Kidney capillary endothelial cell (primary cell): ENCODE results near the gene SDHB.
A peak's percentile ranks its signal among the peaks of the same experiment; 100 is the strongest.
"Not testable (repeated sequence)": the region's sequence is repeated elsewhere in the genome, so short reads cannot be mapped to it uniquely, and the experiment has no call there.

Experiments
- DNase-seq: peaks from one replicate; pipeline ENCODE4 v3.0.0-alpha.2; 2018; ENCODE audit warnings: low spot score

SDHB gene

GRCh38 chr1:17075470-17076255, 21.8 kb upstream of the SDHB start:
- DNase-seq: no peak

- DNase-seq: no peak
These were observed 18.0 kb upstream of the SDHB start for GRCh38 chr1:17071794-17072193.

GRCh38 chr1:17070163-17070525, 16.3 kb upstream of the SDHB start:
- no peak for DNase-seq

GRCh38 chr1:17069452-17070162, 15.8 kb upstream of the SDHB start:
- DNase-seq: no peak

GRCh38 chr1:17068789-17069188, 15.0 kb upstream of the SDHB start:
- no peak for DNase-seq

- no peak for DNase-seq
These were observed 13.8 kb upstream of the SDHB start for GRCh38 chr1:17067465-17068240.

- DNase-seq: no peak
These were observed 13.2 kb upstream of the SDHB start for GRCh38 chr1:17067069-17067426.

GRCh38 chr1:17066361-17067068, 12.7 kb upstream of the SDHB start:
- DNase-seq: no peak

GRCh38 chr1:17065666-17066065, 11.8 kb upstream of the SDHB start:
- no peak for DNase-seq

- DNase-seq: not testable (repeated sequence)
These were observed 8.9 kb upstream of the SDHB start for GRCh38 chr1:17062751-17063150.

- no peak for DNase-seq
These were observed 8.1 kb upstream of the SDHB start for GRCh38 chr1:17061892-17062291.

GRCh38 chr1:17061486-17061885, 7.7 kb upstream of the SDHB start:
- DNase-seq: no peak

- DNase-seq: no peak
These were observed 6.5 kb upstream of the SDHB start for GRCh38 chr1:17060306-17060749.

GRCh38 chr1:17059391-17060305, 5.8 kb upstream of the SDHB start:
- DNase-seq: peak; percentile 76

- DNase-seq: no peak
These were observed 2.7 kb upstream of the SDHB start for GRCh38 chr1:17056551-17056950.

GRCh38 chr1:17055801-17056200, 2.0 kb upstream of the SDHB start:
- no peak for DNase-seq

- DNase-seq: no peak
These were observed 647 bp downstream of the SDHB start for GRCh38 chr1:17053086-17053684.

- no peak for DNase-seq
These were observed 1.2 kb downstream of the SDHB start for GRCh38 chr1:17052641-17053040.

- DNase-seq: no peak
These were observed 1.8 kb downstream of the SDHB start for GRCh38 chr1:17052038-17052437.

GRCh38 chr1:17047924-17048323, 5.9 kb downstream of the SDHB start:
- no peak for DNase-seq

- DNase-seq: no peak
These were observed 7.5 kb downstream of the SDHB start for GRCh38 chr1:17046334-17046657.
